Activated CD8-positive, alpha-beta memory T cell treated with anti-CD3 and anti-CD28 coated beads, Interleukin-2, amount 10 ng/mL, durations not matched to agents 7 days and 5 days (primary cell): ENCODE results near the gene ACTR3C. TPM values are rescaled to one million over a fixed set of nuclear protein-coding genes. Genes with fewer than 3 reads are reported as not detected.
"Not testable (repeated sequence)": the region's sequence is repeated elsewhere in the genome, so short reads cannot be mapped to it uniquely, and the experiment has no call there.

ENCODE experiments used
- ATAC-seq: fragments of 150-1000 bp; cut with Tn5 transposase; one replicate; pipeline ENCODE4 v1.10.0; 2021; ENCODE audit warnings: moderate library complexity
- CTCF ChIA-PET: fragments of 350-600 bp; sonication (Branson Sonifier 250); formaldehyde crosslinking; loops from one replicate; lab custom pipeline; 2021; ENCODE audit warnings: antibody characterized with exemption; lab: Charles Lee
- DNase-seq: peaks from one replicate; pipeline ENCODE4 v3.0.0-alpha.2; 2020
- H3K27ac Mint-ChIP-seq: one replicate; pipeline ENCODE4 v1.8.0; 2021; ENCODE audit warnings: mild to moderate bottlenecking, mixed read lengths
- H3K27me3 Mint-ChIP-seq: one replicate; pipeline ENCODE4 v1.8.0; 2021; ENCODE audit warnings: mixed read lengths
- H3K36me3 Mint-ChIP-seq: one replicate; pipeline ENCODE4 v1.8.0; 2021; ENCODE audit warnings: mild to moderate bottlenecking, mixed read lengths
- H3K4me1 Mint-ChIP-seq: one replicate; pipeline ENCODE4 v1.8.0; 2021; ENCODE audit warnings: mixed read lengths
- H3K4me3 Mint-ChIP-seq: one replicate; pipeline ENCODE4 v1.8.0; 2021; ENCODE audit warnings: mild to moderate bottlenecking, moderate library complexity, mixed read lengths
- H3K9me3 Mint-ChIP-seq: one replicate; pipeline ENCODE4 v1.8.0; 2022; ENCODE audit warnings: low read depth, mixed read lengths
- total RNA-seq, 2 experiments: library from RNA; stranded (reverse); gene quantifications; one replicate each; pipeline ENCODE4 v1.2.3, GENCODE V29; 2021

Gene ACTR3C
- total RNA-seq, 2 experiments from 2014 or later, result 4.0 to 4.8 TPM

DNA sequence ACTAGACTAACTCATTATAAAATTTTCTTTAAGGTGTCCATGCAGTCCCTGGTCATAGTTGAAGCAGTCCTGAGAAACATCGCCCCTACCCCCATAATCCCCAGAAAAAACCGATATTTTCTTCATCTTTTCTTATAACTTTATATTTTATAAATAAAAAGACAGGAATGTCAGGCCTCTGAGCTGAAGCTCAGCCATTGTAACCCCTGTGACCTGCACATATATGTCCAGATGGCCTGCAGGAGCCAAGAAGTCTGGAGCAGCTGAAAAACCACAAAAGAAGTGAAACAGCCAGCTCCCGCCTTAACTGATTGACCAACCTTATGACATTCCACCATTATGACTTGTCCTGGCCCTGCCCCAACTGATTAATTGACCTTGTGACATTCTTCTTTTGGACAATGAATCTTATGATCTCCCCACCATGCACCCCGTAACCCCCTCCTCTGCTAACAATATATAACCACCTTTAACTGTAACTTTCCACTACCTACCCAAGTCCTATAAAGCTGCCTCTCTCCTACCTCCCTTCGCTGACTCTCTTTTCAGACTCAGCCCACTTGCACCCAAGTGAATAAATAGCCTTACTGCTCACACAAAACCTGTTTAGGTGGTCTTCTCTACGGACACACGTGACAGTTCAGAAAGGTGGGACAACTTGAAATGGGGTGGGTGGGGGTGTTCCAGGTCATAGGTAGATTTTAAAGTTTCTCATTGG lies 10.5 kb downstream of the ACTR3C start:
- not testable (repeated sequence) for H3K4me1 Mint-ChIP-seq, H3K9me3 Mint-ChIP-seq, H3K36me3 Mint-ChIP-seq, H3K27me3 Mint-ChIP-seq, H3K4me3 Mint-ChIP-seq, H3K27ac Mint-ChIP-seq, DNase-seq, ATAC-seq
- CTCF ChIA-PET, result interaction anchor here (1.0 kb wide), 1 partner anchor 9 kb away, joined by 3 read pairs; no protein-coding TSS in a partner anchor

DNA sequence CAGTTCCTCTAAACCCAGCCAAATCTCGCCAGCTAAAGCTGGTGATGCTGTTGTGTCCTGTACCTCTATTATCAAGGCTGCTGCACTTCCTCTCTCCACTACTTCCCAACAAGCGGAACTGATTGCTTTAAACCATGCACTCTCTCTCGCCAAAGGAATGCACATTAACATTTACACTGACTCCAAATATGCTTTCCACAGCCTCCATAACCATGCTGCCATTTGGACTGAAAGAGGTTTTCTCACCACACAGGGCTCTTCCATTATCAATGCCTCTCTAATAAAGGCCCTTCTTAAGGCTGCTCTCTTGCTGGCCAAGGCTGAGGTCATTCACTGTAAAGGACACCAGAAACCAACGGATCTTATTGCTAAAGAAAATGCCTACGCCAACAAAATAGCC lies 11.6 kb downstream of the ACTR3C start:
- Mint-ChIP-seq H3K9me3 (no peaks in the 10 kb centered on the region), H3K27ac (no peak overlapping the region), H3K4me3 (no peak overlapping the region), H3K27me3 (no peaks in the 10 kb centered on the region), H3K4me1 (peaks cover 1% of the 10 kb centered on the region), H3K36me3 (peaks cover 3% of the 10 kb centered on the region)
- DNase-seq, result no peak
- CTCF ChIA-PET, result no interaction called here
- no peak for ATAC-seq

DNA sequence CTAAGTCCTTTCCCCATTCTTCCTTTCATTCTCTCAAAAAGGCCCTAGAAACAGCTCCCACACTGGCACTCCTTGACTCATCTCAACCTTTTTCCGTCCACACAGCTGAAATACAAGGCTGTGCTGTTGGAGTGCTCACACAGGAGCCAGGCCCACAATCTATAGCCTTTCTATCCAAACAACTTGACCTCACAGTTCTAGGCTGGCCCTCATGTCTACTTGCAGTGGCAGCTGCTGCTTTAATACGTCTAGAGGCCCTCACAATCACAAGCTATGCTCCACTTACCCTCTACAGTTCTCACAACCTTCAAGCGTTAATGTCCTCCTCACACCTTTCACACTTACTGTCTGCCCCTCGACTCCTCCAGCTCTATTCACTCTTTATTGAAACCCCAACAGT lies 12.2 kb downstream of the ACTR3C start:
- Mint-ChIP-seq H3K4me1 (peaks cover 1% of the 10 kb centered on the region), H3K9me3 (no peaks in the 10 kb centered on the region), H3K27ac (no peak overlapping the region), H3K27me3 (no peaks in the 10 kb centered on the region), H3K4me3 (no peak overlapping the region), H3K36me3 (peaks cover 3% of the 10 kb centered on the region)
- CTCF ChIA-PET, result no interaction called here
- no peak for ATAC-seq
- no peak for DNase-seq

DNA sequence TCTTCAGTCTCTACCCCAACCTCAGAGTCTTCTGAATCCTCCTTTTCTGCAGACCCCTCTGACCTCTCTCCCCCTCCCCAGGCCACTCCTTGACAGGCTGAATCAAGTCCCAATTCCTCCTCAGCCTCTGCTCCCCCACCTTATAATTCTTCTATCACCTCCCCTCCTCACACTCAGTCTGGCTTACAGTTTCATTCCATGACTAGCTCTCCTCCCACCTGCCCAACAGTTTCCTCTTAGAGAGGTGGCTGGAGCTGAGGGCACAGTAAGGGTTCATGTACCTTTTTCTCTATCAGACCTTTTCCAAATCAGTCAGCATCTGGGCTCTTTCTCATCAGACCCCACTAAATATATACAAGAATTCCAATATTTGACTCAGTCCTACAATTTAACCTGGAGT lies 14.8 kb downstream of the ACTR3C start:
- CTCF ChIA-PET, result no interaction called here
- Mint-ChIP-seq H3K27ac (no peak overlapping the region), H3K4me3 (no peak overlapping the region), H3K9me3 (no peaks in the 10 kb centered on the region), H3K4me1 (peaks cover 1% of the 10 kb centered on the region), H3K36me3 (peaks cover 3% of the 10 kb centered on the region), H3K27me3 (no peaks in the 10 kb centered on the region)
- no peak for DNase-seq
- ATAC-seq, result no peak

DNA sequence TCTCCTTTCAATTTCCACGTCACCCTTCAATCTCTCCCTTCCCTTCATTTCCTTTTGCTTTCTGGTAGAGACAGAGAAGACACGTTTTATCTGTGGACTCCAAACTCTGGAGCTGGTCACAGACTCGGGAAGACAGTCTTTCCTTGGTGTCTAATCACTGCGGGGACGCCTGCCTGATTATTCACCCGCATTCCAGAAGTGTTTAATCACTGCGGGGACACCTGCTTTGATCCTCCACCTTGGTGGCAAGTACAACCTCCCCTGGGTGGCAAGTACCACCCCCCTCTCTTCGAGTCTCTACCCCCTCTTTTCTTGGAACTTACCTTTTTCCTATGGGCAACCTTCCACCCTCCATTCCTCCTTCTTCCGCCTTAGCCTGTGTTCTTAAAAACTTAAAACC lies 15.4 kb downstream of the ACTR3C start:
- Mint-ChIP-seq H3K4me1 (peaks cover 1% of the 10 kb centered on the region), H3K4me3 (no peak overlapping the region)

DNA sequence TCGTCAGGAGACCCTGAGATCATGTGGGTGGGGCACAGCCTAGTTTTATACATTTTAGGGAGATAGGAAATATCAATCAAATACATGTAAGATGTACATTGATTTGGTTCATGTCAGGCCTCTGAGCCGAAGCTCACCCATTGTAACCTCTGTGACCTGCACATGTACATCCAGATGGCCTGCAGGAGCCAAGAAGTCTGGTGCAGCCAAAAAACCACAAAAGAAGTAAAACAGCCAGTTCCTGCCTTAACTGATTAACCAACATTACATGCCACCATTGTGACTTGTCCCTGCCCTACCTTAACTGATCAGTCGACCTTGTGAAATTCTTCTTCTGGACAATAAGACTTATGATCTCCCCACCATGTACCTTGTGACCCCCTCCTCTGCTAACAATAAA lies 16.2 kb downstream of the ACTR3C start:
- ATAC-seq (no peak), DNase-seq (no peak)
- H3K27me3 Mint-ChIP-seq, result no peaks in the 10 kb centered on the region
- H3K4me1 Mint-ChIP-seq, result peaks cover 1% of the 10 kb centered on the region
- no peak overlapping the region for H3K27ac Mint-ChIP-seq
- no peak overlapping the region for H3K4me3 Mint-ChIP-seq
- peaks cover 3% of the 10 kb centered on the region for H3K36me3 Mint-ChIP-seq
- CTCF ChIA-PET, result no interaction called here
- no peaks in the 10 kb centered on the region for H3K9me3 Mint-ChIP-seq

More for the DNA sequence above, 15.4 kb downstream of the ACTR3C start:
- peaks cover 3% of the 10 kb centered on the region for H3K36me3 Mint-ChIP-seq
- H3K27me3 Mint-ChIP-seq, result no peaks in the 10 kb centered on the region
- H3K9me3 Mint-ChIP-seq, result no peaks in the 10 kb centered on the region
- no peak overlapping the region for H3K27ac Mint-ChIP-seq
- CTCF ChIA-PET, result no interaction called here
- DNase-seq, result no peak
- ATAC-seq, result no peak

DNA sequence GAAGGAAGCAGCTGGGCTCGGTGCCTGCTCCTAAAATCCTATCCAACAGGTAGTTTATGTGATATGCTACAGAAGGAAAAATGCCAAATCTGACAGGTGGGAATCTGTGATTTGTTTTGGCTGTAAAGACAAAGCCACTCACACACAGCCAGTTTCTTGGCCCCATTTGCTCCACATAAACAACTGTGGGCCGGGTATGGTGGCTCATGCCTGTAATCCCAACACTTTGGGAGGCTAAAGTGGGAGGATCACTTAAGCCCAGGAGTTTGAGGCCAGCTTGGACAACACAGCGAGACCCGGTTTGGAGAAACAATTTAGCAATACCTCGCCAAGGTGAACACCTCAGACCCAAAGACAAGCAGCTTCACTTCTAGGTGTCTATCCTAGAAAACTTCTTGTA lies 17.0 kb downstream of the ACTR3C start:
- H3K4me1 Mint-ChIP-seq, H3K27ac Mint-ChIP-seq, H3K4me3 Mint-ChIP-seq, ATAC-seq, H3K27me3 Mint-ChIP-seq, H3K9me3 Mint-ChIP-seq, H3K36me3 Mint-ChIP-seq, DNase-seq, CTCF ChIA-PET: not testable (repeated sequence)

DNA sequence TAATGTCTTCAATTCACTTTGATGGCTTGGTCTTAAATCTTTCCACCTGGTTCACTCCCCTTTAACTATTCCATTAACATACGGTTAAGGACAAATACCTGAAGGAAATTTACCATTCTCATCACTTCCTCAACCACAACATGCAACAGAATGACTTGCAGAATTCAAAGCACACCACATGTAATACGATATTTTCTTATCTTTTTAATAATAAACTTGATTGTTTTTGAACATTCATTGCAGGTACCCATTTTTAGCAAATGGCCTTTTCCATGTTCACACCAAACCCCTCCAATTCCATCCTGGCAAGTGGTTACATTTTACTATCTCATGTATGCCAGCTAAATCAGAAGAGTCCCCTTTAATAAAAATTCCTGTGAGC lies 17.5 kb downstream of the ACTR3C start:
- H3K36me3 Mint-ChIP-seq, H3K4me1 Mint-ChIP-seq, DNase-seq, H3K4me3 Mint-ChIP-seq, H3K9me3 Mint-ChIP-seq, H3K27me3 Mint-ChIP-seq, ATAC-seq, H3K27ac Mint-ChIP-seq, CTCF ChIA-PET: not testable (repeated sequence)

DNA sequence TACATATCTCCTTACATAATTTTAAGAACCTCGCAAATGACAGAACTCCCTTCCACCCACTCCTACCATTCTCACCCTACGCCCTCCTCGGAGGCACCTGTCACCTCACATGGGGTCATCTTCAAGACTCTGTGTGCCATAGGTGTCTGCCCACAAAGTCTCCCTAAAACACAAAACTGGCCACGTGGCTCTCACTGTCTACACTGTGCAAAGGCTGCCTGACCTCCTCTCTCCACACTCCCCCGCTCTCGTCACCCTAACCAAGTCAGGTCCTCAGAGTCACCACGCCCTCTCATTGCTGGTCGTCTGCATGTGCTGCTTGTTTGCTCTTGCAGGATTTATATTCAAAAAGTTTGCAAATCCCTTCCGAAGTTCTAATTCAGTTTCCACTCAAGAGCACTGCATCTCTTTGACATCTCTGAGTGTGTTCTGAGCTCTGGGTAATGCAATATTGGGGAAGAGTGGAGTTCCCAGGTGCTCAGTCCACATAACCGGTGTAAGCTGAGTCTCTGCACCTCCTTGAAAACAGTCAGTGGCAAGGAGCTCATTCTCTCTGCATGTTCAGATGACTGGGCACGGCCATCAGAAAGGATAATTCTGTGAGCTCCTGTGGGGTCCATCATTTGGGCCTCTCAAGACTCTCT lies 18.0 kb downstream of the ACTR3C start:
- ATAC-seq, H3K36me3 Mint-ChIP-seq, DNase-seq, H3K4me1 Mint-ChIP-seq, H3K27me3 Mint-ChIP-seq, CTCF ChIA-PET, H3K27ac Mint-ChIP-seq, H3K4me3 Mint-ChIP-seq, H3K9me3 Mint-ChIP-seq: not testable (repeated sequence)

DNA sequence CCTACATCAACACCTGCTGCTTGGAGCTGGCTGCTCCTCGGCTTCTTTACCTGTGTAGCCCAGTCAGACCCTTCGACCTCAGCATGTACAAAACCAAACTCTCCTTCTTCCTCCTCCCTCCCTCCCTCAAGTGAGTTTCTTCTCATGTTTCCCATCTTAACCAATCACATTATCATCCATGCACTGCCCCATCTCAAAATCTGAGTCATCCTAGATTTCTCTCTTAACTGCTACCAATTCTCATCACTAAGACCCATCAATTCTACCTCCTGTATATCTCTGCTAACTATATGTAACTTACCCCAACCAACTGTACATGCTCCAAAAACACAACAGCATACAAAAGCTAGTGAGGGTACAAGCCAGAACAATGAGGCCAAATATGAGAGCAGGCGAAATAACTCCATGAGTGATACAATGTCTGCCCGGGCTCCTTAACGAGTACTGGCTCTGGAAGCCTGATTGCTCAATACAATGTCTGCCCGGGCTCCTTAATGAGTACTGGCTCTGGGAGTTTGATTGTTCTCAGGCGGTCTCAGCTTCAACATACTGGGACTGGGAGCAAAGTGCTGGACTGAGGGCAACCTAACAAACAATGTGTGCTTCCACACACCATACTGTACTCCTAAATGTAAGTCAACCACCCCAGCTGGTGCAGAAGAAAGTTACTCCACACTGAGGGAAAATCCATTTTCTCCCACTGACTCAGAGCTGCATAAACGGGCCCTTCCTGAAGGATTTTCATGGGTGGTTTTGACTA lies 18.7 kb downstream of the ACTR3C start:
- H3K27ac Mint-ChIP-seq, H3K4me3 Mint-ChIP-seq: not testable (repeated sequence)

DNA sequence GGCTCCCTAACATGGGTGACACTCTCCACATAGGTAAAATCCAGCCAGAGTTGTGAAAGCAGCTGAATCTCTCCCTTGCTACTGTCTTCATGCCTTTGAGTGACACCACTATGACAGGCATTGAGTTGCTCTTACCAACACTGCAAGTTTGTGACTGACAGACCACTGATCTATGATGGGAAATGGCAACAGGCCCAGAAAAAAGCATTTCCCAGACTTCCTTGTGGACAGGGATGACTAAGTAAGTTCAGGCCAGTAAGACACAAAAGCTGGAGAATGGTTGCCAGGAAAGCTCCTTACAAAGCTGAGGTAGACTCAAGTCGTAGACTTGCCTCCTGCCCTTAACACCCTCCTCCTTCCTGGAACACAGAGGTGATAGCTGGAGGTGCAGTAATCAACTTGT lies 20.4 kb downstream of the ACTR3C start:
- CTCF ChIA-PET, H3K27ac Mint-ChIP-seq, H3K9me3 Mint-ChIP-seq, H3K4me1 Mint-ChIP-seq, ATAC-seq, H3K4me3 Mint-ChIP-seq, H3K36me3 Mint-ChIP-seq, H3K27me3 Mint-ChIP-seq, DNase-seq: not testable (repeated sequence)

More for the DNA sequence above, 18.7 kb downstream of the ACTR3C start:
- H3K36me3 Mint-ChIP-seq, DNase-seq, H3K27me3 Mint-ChIP-seq, H3K4me1 Mint-ChIP-seq, CTCF ChIA-PET, H3K9me3 Mint-ChIP-seq, ATAC-seq: not testable (repeated sequence)

DNA sequence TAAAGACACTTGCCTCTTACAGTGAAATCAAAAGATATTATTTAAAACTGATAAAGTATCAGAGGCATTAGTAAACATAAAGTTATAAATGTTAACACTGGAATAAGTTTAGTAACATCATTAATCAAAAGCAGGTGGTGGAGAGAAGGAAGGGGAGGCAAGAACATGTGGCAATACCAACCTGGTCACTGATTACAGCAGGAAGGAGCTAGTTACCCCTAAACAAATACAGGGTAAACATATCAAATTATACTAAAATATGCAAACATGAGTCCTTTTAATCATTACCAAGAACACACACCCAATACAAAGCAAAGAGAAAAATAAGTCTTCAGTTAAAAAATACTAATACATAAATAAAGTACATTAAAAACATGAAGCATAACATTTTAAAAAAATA lies 25.4 kb downstream of the ACTR3C start:
- H3K9me3 Mint-ChIP-seq, H3K4me3 Mint-ChIP-seq, H3K27me3 Mint-ChIP-seq, H3K4me1 Mint-ChIP-seq, CTCF ChIA-PET, H3K27ac Mint-ChIP-seq, DNase-seq, H3K36me3 Mint-ChIP-seq, ATAC-seq: not testable (repeated sequence)

DNA sequence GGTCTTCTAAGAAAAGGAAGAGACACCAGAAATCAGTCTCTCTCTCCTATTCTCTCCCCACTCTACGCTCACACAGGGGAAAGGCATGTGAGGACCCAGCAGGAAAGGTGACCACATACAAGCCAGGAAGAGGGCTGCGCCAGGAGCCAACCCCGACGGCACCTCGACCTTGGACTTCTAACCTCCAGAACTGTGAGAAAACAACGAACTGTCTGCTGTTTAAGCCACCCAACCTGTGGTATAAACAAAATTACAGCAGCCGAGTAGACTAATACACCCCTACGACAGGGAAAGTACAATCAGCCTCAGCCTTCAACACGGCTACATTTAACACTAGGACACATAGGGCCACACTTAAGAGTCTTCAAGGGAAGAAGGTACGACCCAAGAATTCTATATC lies 26.5 kb downstream of the ACTR3C start:
- H3K36me3 Mint-ChIP-seq, H3K9me3 Mint-ChIP-seq, ATAC-seq, CTCF ChIA-PET, H3K27me3 Mint-ChIP-seq, H3K4me1 Mint-ChIP-seq, DNase-seq, H3K27ac Mint-ChIP-seq, H3K4me3 Mint-ChIP-seq: not testable (repeated sequence)

DNA sequence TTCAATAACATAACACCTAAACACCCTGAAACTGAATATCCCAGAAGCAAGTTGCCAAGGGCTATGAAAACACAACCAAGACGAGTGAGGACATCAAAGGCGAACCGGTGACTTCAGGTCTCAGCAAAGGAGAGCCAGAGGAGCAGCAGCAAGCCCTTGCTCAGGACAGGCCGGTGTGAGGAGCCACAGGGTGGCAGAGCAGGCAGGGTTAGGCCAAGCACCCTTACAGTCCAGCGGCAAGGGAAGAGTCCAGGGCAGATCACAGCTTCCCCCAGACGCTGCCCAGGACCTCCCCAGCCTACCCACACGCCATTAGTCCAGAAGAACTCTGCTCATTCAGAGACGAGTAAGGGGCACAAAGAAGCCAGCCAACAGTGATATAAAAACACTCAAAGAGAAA lies 27.7 kb downstream of the ACTR3C start:
- H3K4me1 Mint-ChIP-seq, ATAC-seq, DNase-seq, H3K27ac Mint-ChIP-seq, H3K36me3 Mint-ChIP-seq, CTCF ChIA-PET, H3K27me3 Mint-ChIP-seq, H3K4me3 Mint-ChIP-seq, H3K9me3 Mint-ChIP-seq: not testable (repeated sequence)
